ENCODE measurements around the gene GRIN2A.

Gene GRIN2A

GRCh38 chr16:10128397-10129258 lies 53.6 kb downstream of the GRIN2A start:
- DNase-seq = no peak

GRCh38 chr16:10126686-10127085 lies 55.5 kb downstream of the GRIN2A start:
- no peak for DNase-seq

- DNase-seq = no peak
These were observed 59.1 kb downstream of the GRIN2A start for GRCh38 chr16:10123141-10123540.

- no peak for DNase-seq
These were observed 59.7 kb downstream of the GRIN2A start for GRCh38 chr16:10122546-10122945.

GRCh38 chr16:10121897-10122425 lies 60.3 kb downstream of the GRIN2A start:
- no peak for DNase-seq

GRCh38 chr16:10121491-10121890 lies 60.7 kb downstream of the GRIN2A start:
- no peak for DNase-seq

GRCh38 chr16:10120953-10121352 lies 61.3 kb downstream of the GRIN2A start:
- DNase-seq = no peak

- DNase-seq = no peak
These were observed 67.8 kb downstream of the GRIN2A start for GRCh38 chr16:10114409-10114808.

GRCh38 chr16:10113248-10113647 lies 69.0 kb downstream of the GRIN2A start:
- no peak for DNase-seq

GRCh38 chr16:10112021-10112420 lies 70.2 kb downstream of the GRIN2A start:
- DNase-seq = no peak

GRCh38 chr16:10111156-10111761 lies 71.0 kb downstream of the GRIN2A start:
- DNase-seq = no peak

- DNase-seq = no peak
These were observed 71.7 kb downstream of the GRIN2A start for GRCh38 chr16:10110552-10110951.

GRCh38 chr16:10107081-10107480 lies 75.1 kb downstream of the GRIN2A start:
- no peak for DNase-seq

- DNase-seq = no peak
These were observed 78.5 kb downstream of the GRIN2A start for GRCh38 chr16:10103700-10104099.

GRCh38 chr16:10103118-10103517 lies 79.1 kb downstream of the GRIN2A start:
- DNase-seq = no peak

GRCh38 chr16:10100829-10101228 lies 81.4 kb downstream of the GRIN2A start:
- no peak for DNase-seq

GRCh38 chr16:10098991-10099390 lies 83.2 kb downstream of the GRIN2A start:
- DNase-seq = no peak

- DNase-seq = no peak
These were observed 85.0 kb downstream of the GRIN2A start for GRCh38 chr16:10097271-10097670.

GRCh38 chr16:10093576-10093975 lies 88.7 kb downstream of the GRIN2A start:
- no peak for DNase-seq

- DNase-seq = no peak
These were observed 91.4 kb downstream of the GRIN2A start for GRCh38 chr16:10090816-10091215.

- DNase-seq = no peak
These were observed 93.8 kb downstream of the GRIN2A start for GRCh38 chr16:10088380-10088793.

GRCh38 chr16:10087151-10087550 lies 95.1 kb downstream of the GRIN2A start:
- no peak for DNase-seq

GRCh38 chr16:10086620-10087019 lies 95.6 kb downstream of the GRIN2A start:
- no peak for DNase-seq

All from CD4-positive, alpha-beta T cell treated with Interferon alpha-2 for 1 hour (primary cell).